HG03039 (cell line): ENCODE measurements around the gene TRIM24.
"Not testable (repeated sequence)": the region's sequence is repeated elsewhere in the genome, so short reads cannot be mapped to it uniquely, and the experiment has no call there.

Experiments
- ATAC-seq: cut with Tn5 transposase; IDR thresholded peaks from one replicate; pipeline ENCODE4 v1.9.1; 2021; ENCODE audit warnings: mild to moderate bottlenecking, moderate library complexity; ENCODE audit not compliant: unreplicated experiment

Gene TRIM24

DNA sequence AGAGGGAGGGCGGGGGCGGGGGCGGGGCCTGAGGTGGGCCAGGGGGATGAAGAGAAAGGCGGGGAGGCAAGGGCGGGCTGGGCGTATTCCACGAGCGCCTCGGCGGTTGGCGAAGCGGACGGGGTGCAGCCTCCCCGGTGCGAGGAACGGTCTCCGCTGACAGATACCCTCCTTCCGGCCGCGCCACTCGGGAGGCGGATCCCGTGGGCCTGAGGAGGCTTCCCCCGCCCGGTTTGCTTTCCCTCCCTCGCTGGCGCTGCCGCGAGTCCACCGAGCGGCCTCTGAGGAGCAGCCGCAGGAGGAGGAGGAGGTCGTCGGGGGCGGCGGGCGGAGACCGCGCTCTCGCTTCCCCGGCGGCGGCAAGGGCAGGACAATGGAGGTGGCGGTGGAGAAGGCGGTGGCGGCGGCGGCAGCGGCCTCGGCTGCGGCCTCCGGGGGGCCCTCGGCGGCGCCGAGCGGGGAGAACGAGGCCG lies at the start of gene TRIM24:
Gene TRIM24 (plus strand): TSS at position 84 of the 473 bp plus-strand sequence. CDS start 290 bp downstream, at position 374.
- ATAC-seq: peak; percentile 76

DNA sequence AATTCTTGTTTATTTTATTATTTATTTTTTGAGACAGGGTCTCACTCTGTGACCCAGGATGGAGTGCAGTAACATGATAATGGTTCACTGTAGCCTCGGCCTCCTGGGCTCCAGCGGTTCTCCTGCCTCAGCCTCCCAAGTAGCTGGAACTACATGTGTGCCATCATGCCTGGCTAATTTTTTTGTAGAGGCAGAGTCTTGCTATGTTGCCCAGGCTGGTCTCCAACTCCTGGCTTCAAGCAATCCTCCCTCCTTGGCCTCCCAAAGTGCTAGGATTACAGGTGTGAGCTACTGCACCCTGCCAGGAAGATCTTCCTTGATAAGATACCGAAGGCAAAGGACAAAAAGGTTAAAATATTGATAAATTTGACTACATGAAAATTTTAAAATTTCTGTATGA lies 48.0 kb upstream of the TRIM24 start:
- ATAC-seq: not testable (repeated sequence)

DNA sequence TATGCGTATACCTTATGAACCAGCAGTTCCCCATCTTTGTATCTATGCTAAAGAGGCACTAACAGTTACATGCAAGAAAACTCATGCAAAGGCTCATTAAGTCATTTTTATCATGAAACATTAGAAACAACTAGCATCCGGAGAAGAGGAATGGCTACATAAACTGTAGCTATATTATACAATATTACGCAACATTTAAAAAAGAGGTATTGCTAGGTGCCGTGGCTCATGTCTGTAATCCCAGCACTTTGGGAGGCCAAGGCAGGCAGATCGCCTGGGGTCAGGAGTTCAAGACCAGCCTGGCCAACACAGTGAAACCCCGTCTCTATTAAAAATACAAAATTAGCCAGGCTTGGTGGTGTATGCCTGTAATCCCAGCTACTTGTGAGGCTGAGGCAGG lies 47.1 kb upstream of the TRIM24 start:
- ATAC-seq: not testable (repeated sequence)

DNA sequence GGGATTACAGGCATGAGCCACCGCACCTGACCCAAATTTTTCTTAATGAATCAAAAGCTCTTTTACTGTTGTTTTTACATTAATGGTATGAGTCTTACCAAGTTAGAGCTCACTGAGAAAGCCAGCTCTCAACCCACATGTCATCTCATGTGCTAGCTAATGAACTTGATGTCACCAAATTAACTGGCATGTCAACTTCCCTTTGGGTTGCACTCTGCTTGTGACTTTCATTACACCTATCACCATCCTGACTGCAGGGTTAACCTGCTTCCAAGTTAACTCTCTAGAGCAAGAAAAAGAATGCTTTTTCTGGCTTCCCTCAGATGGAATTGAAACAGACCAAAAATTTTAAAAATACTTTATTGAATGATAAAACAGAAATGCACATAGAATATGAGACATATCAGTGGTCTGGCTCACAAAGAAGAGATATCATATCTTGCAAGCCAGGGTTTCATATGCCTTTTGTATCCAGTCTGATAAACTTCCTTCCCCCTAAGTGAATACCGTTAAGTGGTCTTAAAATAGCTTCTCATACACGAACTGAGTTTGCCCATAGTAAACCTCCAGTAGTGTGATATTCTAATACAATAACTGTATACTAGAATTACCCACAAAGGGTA lies 42.9 kb upstream of the TRIM24 start:
- no peak for ATAC-seq

DNA sequence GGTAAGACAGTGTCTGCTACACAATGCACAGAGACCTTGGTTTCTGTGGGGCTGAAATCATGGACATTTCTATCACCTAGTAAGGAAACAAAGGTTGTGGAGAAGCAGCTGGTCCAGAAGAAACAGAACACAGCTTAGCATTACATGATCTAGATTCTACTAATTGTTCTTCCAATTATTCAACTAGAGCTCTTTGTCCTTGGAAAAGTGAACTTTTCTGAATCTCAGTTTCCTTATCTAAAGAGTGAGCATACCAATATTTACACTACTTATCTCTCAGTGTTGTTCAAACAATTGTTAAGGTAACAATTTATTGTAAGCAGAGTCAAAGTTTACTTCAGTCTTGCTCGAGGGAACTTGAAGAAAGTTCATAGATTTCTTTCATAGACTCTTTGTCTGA lies 42.3 kb upstream of the TRIM24 start:
- no peak for ATAC-seq

DNA sequence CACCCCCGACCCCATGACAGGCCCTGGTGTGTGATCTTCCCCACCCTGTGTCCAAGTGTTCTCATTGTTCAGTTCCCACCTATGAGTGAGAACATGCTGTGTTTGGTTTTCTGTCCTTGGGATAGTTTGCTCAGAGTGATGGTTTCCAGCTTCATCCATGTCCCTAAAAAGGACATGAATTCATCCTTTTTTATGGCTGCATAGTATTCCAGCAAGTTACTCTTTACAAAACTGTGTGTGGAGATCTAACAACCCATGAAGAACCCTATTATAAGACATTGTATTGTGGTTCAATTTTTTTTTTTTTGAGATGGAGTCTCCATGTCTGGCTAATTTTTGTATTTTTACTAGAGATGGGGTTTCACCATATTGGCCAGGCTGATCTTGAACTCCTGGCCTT lies 41.7 kb upstream of the TRIM24 start:
- not testable (repeated sequence) for ATAC-seq

DNA sequence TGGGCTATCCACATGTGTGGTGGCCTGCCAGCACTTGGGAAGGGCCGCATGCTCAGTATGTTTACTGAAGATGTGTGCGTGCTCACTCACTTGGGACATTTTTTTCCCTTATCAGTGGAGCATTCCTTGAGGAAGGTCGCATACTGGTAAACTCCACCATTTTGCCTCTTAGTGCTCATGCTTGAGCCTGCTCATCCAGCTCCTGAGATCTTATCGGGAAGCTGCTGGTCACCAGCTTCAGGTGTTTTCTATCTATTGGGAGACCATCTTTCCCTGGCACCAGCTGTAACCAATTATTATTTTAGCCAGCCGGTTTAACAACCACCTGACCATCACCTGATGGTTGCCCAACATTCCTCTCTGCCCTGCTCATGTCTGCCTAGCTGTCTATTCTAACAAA lies 35.0 kb upstream of the TRIM24 start:
- no peak for ATAC-seq

DNA sequence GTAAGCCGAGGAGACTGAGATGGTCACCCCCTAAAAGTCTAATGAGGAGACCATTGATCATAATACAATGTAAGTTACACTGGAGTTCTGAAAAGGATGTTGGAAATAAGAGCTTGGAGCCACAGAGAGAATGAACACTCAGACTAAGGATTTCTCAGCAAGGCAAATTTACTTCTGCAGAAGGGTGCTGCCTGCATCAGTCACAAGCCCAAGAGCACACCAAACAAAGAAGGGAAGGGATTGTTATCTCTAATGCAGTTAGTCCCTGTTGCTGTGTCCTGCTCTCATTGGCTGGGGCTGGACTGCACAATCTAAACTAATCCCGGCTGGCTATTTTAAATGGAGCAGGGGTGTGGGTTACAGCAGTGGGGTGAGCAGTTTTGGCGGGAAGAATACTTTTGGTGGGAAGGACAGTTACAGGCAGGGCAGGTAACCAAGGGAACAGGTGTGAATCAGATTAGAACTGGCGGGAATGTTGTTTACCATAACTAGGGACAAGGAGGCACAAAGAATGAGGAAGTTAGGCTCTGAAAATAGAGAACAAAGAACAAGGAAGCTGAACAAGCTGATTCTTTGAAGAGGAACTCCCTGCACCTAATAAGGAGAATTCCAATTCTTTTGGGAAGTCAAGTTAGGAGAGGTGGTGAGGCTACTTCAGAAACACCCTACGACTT lies 30.3 kb upstream of the TRIM24 start:
- no peak for ATAC-seq

DNA sequence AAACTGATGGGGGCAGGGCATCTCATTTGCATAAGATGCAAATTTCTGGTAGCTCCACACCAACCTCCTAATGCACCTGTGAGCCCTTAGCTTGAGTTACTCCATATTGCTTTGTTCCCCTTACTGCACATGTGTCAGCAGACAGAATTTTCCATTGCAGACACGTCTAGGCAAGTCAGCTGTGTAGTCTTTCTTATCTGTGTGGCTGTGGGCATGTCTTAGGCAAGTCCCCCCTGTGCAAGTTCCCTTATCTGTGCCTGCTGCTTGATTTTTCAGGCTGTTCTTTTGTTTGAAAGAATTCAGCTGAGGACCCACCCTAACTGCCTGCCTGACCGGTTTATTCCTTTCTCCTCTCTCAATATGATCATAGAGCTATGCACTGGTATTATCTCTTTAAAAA lies 28.5 kb upstream of the TRIM24 start:
- ATAC-seq: no peak

DNA sequence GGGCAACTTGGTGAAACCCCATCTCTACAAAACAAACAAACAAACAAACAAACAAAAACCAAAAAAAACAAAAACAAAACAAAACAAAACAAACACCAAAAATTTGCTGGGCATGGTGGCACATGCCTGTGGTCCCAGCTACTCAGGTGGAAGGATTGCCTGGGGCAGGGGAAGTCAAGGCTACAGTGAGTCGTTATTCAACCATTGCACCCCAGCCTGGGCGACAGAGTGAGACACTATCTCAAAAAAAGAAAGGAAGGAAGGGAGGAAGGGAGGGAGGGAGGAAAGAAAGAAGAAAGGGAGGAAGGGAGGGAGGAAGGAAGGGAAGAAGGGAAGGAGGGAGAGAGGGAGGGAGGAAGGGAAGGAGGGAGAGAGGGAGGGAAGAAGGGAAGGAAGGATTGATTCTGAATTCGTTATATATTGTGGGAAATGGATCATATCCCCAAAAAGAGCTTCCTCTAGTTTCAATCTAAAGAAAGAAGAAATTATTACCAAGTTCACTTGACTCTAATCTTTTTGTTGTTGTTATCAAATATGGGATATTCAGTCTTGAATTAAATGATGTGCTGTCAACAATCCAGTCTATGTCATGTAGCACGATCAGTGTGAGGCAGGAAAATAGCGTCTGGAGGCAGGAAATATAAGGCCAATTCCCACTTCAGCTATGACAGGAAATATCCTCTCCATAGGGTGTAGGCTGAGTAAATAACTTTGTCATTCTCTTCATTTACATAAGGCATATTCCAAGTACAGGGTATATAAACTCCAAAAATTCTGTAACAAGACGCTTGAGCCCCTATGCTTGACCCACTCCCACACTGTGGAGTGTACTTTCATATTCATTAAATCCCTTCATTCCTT lies 26.2 kb upstream of the TRIM24 start:
- no peak for ATAC-seq

DNA sequence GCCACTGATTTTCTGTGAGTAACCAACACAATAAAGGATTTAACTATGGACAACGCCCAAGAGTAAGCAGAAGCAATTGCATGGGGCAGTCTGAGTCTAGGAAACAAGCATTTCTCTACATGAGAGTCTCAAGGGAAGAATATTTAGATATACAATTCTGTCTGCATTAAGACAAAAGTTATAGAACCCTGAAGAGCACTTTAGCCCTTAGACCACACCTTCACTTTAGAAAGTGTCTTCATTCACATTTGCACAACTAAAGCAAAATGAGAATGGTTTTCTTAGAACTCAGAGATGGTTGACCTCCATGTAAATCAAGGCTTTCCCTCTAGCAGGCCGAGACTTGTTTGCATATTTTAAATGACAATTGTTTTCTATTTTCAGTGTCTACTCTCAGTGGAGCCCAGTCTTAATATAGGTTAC lies 25.5 kb upstream of the TRIM24 start:
- ATAC-seq: no peak

DNA sequence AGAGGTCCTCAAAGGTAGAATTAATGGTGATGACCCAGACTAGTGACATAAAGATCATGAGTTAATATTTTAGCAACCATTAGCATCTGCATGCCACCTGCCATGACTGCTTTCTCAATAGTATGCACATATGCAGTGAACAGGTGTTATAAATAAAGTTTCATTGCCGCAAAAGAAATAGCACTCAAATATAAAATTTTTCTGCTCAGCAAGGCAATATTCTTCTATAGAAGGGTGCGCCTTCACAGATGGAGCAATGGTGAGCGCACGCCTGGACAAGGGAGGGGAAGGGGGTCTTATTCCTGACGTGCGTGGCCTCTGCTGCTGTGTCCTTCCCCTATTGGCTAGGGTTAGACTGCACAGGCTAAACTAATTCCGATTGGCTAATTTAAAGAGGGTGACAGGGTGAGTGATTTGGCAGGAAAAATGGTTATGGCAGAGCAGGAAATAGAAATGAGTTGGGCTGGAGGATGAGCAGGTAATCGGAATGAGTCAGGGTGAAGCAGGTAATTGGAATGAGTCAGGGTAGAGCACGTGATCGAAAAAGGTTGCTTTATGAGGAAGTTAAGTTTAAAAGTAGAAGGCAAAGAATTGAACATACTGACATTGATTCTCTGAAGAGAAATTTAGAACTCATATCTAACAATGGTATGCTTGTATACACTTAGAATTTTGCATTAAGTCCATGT lies 24.7 kb upstream of the TRIM24 start:
- no peak for ATAC-seq

DNA sequence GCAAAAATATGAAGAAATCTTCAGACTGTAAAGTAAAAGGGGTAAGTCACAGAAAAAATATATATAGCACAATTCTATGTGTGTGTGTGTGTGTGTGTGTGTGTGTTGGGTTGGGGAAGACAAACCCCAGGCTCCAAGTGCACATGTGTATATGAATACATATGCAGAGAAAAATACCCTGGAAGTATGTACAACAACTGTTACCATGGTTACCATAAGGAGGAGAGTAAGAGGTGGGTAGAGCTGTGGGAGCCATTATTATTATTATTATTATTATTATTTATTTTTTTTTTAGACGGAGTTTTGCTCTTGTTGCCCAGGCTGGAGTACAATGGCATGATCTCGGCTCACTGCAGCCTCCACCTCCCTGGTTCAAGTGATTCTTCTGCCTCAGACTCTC lies 23.7 kb upstream of the TRIM24 start:
- no peak for ATAC-seq

DNA sequence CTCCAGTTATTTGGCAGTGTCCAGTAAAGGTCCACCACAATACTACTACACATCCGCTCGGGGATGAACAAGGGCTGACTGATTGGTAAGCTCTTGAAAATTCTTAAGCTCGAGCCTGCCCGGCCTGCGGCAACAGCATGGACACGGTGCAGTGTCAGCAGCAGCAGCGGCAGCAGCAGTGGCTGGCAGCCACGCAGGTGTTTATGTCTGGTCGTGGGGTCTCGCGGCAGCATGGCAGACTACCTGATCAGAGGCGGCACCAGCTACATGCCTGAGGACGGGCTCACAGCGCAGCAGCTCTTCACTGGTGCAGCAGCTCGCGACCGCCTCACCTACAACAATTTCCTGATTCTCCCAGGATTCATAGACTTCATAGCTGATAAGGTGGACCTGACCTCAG lies 19.6 kb upstream of the TRIM24 start:
- ATAC-seq: no peak

DNA sequence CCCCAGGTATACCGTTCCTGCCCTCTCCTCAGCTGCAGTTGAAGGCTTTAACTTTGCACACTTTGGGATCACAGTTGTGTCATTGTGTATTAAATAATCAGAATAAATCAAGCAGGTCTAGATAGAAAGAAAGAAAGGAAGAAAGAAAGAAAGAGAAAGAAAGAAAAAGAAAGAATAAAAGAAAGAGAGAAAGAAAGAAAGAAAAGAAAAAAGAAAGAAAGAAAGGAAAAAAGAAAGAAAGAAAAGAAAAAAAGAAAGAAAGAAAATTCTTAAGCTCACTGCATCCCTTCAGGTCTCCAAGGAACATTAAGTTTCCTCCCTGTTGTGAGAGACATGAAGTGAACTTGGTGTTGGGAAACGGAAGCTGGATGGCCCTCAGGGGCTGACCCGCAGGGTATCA lies 17.2 kb upstream of the TRIM24 start:
- no peak for ATAC-seq

DNA sequence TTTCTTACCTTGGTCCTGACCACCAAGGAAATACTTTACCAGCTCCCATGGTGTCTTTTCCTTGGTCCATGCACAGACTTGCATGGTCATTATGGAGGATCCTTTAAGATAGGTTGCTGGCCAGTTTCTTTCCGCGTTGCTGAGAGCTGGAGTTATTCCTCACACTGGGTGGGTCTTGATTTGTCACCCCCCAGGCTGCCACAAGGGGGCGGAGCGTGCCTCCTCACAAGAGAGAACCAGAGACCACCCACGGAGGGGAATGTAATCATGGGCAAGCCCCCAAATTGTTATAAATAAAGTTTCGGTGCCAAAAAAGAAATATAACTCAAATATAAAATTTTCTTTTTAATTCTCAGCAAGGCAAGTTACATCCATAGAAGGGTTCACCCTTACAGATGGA lies 10.5 kb upstream of the TRIM24 start:
- no peak for ATAC-seq

DNA sequence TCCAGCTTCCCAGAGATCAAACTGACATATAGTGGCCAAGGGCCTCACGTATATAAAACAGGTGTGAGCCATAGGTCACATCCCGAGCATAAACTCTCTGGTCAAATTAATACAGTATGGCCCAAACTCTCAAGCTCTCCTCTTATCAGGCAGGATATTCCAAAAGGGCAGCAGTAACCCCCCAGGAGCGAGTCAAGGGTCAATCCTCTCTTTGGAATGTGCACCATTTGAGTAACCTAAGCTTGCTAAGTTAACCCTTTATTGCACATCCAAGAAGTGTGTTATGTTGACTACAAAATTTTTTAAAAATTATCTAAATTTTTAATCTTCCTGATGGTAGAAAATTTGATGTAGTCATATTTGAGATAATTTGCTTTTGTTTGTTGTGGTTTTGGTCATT lies 4.5 kb upstream of the TRIM24 start:
- no peak for ATAC-seq

DNA sequence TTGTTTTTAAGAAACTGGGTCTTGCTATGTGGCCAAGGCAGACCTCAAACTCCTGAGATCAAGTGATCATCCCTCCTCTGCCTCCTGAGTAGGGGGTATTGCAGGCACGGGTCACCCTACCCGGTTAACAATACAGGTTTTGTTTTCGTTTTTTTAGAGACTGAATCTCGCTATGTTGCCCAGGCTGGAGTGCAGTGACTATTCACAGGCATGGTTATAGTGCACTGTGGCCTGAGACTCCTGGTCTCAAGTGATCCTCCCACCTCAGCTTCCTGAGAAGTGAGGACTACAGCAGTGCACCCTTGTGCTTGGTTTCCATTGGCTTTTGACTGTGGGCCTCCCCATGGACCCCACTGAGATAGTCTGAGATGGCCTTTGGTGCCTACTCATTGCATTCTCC lies 3.8 kb upstream of the TRIM24 start:
- no peak for ATAC-seq

DNA sequence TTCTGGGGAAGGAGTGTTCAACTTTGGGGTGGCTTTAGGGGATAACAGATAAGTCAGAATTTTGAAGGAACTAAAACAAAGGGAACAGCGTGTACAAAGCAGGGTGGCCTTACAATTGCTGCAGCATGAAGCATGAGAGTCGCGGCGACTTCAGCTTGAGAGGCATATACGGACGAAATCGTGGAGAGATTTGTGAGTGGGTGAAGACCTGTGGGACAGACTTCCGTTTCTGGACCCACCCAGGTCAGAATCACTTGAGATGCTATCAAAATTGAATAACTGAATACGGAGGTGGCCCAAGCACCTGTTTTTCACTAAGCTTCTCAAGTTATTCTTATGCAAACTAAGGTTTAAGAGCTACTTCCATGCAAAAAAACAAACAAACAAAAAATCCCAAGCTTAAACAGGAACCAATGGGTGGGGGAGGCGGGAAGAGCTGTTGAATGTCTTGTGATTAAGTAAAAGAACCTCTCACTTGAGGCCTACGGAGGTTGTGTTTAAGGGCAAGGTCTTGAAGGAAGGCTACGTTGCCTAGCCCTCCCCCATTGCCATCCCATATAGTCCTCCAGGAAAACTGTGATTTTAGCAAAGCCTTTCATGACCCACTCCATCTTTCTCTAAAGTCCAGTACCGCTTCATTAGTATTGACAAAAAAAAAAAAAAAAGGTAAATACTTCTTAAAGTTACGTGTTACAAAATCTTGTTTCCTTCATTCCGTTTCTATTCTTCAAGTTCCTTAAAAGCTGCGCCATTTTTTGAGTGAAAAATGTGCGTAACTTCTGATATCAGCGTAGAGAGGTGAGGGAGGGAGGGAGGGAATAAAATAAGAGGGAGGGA lies 1.3 kb upstream of the TRIM24 start:
- no peak for ATAC-seq
